HG02798 (cell line): Measurements from ENCODE around the gene AQP6.
A peak's percentile ranks its signal among the peaks of the same experiment; 100 is the strongest.

Experiments
- ATAC-seq: cut with Tn5 transposase; IDR thresholded peaks from one replicate; pipeline ENCODE4 v1.9.1; 2021; ENCODE audit warnings: mild to moderate bottlenecking; ENCODE audit not compliant: unreplicated experiment, poor library complexity

AQP6 gene

GRCh38 chr12:49954863-49955830 lies 17.6 kb upstream of the AQP6 start:
- no peak for ATAC-seq

GRCh38 chr12:49955899-49956662 lies 16.7 kb upstream of the AQP6 start:
- no peak for ATAC-seq

DNA sequence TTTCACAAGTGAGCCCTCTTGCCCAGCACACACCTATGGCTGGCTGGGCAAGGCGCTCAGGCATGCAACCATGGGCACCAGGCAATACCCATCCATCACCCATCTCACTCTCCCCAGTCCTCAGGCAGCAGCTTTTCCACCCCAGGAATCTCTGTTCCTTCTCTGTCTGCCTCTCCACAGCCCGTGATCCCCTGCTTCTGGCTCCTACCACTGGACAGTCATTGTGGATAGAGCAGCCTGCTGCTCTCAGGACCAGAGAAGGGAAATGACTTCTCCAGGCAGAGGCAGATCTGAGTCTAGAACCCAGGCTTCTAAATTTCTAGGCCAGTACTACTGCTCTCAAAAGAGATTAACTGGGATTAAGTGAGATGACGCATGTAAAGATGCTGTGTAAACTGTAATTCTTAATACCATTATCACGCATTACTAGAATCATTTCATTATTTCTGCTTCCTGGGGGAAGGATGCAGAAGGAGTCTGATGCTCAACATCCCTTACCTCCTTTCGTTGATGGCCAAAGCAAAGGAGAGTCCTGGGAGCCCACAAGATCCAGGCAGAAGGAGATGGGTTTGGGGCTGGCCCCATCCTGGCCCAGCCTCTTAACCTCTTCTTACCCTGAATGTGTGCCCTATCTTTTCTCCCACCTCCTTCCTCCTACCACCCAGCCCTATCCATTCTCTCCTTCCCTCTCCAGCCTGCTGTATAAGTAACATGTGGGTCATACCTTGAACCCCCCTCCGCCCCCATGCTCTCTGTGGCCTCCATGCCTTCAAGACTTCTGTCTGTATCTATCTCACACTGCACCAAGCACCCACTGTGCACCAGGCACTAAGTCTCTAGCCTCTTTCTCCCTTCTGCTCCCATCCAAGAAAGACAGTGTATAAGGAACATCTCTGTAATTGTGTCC lies 15.8 kb upstream of the AQP6 start:
- ATAC-seq, result no peak

DNA sequence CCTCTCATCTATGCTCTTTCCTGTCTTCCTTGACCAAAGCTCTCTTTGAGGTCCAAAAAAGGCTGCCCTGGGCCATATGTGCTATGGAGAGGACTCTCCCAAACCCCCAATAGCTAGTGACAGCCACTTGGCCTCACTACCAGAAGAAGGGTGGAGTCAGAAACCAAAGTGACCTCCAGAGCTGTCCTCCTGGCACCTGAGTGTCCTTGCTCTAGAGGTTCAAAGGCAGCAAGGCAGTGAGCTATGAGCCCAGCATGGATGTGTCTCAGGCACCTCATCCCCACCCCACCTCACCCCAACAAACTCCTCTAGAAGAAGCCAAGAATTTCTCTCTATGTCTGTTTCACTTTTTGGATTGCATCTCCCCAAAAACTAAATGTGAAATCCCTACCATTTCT lies 15.2 kb upstream of the AQP6 start:
- no peak for ATAC-seq

GRCh38 chr12:49959685-49960473 lies 12.9 kb upstream of the AQP6 start:
- ATAC-seq, result no peak

DNA sequence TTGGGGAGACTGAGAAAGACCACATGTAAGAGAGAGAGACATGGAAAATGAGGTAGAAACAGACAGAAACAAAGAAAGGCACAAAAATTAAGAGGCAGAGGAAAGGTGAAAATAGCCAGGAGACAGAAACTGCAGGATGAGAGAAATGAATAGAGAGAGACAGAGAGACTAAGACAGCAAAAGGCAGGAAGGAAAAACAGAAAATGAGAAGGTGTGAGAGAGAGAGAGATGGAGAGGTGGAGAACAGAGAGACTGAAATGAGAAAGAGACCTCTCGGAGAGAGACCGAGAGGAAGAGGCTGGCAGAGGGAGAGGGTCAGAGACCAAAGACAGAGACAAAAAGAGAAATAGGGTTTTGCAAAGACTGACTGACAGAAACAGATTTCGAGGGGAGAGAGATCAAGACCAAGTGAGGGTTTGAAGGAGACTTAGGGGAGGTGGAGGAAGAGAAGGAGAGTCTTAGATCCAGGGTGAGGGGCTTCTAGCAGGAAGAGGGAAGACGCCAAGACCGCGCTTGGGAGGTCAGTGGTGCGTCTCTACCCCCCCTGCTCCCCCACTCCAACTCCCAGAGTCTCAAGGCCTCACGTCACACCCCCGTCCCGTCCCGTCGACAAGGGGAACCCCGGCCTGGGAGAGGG lies 12.2 kb upstream of the AQP6 start:
- ATAC-seq, result no peak

DNA sequence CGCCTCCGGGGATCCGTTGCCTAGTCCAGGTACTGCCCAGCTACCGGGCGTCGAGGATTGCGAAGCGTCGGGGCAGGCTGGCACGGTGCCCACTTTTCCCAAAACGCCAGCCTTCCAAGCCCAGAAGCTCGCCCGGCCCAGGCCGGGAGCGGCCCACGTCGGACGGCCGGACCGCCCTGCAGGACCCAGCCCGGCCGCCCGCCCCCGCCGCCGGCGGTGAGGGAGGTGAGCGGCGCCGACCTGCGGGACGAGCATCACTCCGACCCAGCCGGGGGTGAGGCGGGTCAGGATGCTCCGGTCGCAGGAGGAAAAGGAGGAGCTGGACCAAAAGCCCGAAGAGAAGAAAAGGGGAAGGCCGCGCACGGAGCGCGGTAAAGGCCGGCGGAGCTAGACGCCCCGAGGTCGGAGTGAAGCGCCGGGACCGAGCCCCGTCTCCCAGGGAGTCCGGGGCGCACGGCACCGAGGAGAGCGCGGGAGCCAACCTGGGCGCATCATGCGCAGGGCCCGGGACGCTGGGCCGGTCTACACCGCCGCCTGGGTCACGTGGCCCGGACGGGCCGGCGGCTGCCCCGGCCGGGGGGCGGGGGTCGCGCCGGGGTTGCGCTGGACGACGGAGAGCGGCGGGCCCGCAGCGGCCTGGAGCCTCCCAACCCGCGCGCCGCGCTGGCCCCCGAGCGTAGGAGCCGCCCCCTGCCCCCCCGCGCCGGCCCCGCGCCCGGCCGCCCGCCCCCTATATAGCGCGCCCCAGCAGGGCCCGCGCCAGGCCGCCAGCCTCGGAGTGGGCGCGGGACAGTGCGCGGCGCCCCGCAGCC lies 11.4 kb upstream of the AQP6 start, which contains the start of gene AQP5:
AQP5 (plus strand) TSS at position 762 of the 812 bp plus-strand sequence. CDS start 146 bp downstream, outside the sequence.
- ATAC-seq, result no peak

DNA sequence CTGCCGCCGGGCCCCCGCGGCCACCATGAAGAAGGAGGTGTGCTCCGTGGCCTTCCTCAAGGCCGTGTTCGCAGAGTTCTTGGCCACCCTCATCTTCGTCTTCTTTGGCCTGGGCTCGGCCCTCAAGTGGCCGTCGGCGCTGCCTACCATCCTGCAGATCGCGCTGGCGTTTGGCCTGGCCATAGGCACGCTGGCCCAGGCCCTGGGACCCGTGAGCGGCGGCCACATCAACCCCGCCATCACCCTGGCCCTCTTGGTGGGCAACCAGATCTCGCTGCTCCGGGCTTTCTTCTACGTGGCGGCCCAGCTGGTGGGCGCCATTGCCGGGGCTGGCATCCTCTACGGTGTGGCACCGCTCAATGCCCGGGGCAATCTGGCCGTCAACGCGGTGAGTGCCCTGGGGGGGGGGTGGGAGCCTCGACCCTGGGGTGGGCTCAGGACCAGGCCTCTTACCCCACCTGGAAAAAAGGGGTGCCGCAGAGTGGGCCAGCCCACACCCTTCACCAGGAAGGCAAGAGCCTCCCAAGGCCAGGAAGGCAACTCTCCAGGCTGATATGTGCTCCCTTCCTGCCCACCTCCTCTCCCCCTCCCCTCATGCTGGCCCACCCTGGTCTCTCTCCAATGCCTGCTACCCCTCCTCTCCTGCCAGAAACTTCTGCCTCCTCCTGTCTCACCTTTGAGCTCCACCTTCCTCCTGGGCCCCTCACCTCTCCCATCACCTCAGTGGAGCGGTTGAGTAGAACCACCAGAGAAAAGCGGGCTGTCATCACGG lies 10.6 kb upstream of the AQP6 start:
- no peak for ATAC-seq

- ATAC-seq, result no peak
These were observed 9.6 kb upstream of the AQP6 start for GRCh38 chr12:49962861-49963765.

DNA sequence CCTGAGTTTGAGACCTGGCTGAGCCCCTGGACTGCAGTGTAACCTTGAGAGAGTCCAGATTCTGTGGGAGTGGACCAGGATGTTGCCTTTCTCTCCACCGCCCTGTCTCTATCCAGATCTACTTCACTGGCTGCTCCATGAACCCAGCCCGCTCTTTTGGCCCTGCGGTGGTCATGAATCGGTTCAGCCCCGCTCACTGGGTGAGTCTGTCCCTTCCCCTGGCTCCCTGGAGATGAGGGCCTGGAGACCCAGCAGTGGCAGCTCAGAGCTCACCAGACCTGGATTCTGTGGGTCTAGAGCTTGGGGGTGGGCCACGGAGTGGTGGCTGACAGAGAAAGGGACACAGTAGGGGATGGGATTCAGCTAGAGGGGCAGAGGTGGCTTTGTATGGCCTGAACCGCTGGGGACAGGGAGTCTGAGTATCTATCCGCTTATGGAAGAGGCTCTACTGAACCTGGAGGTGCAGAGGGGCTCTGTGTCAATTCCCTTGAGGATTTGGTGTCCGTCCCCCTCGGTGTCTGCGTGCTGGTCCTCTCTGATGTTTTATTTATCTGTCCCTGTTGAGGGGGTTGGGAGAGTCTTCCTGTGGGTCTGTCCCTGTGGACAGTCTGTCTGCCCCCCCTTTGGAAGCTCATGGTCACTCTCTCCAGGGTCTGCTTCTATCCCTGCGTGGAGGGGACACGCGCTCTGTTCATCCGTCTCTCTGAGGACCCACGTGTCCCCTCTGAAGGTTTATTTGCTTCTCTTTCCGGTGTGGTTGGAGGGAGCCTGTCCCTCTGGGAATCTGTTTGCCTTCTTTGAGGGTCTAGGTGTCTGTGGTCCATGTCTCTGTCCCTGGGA lies 8.6 kb upstream of the AQP6 start:
- ATAC-seq, result no peak

DNA sequence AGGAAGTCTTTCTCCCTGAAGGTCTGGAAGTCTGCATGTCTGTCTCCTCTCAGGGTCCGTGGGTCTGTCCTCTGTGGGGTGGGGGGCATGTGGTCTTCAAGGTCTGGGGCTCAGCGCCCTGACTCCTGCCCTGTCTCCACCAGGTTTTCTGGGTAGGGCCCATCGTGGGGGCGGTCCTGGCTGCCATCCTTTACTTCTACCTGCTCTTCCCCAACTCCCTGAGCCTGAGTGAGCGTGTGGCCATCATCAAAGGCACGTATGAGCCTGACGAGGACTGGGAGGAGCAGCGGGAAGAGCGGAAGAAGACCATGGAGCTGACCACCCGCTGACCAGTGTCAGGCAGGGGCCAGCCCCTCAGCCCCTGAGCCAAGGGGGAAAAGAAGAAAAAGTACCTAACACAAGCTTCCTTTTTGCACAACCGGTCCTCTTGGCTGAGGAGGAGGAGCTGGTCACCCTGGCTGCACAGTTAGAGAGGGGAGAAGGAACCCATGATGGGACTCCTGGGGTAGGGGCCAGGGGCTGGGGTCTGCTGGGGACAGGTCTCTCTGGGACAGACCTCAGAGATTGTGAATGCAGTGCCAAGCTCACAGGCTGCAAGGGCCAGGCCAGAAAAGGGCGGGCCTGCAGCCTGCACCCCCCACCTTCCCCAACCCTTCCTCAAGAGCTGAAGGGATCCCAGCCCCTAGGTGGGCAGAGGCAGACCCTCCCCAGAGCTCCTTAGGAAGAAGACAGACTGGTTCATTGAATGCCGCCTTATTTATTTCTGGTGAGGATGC lies 7.7 kb upstream of the AQP6 start:
- no peak for ATAC-seq

GRCh38 chr12:49965836-49966235 lies 6.9 kb upstream of the AQP6 start:
- ATAC-seq, result no peak

GRCh38 chr12:49966511-49967041 lies 6.2 kb upstream of the AQP6 start:
- no peak for ATAC-seq

- peak; percentile 67 for ATAC-seq
These were observed 5.5 kb upstream of the AQP6 start for GRCh38 chr12:49967042-49967776.
